Tibial artery (tissue), 4 donors: Measurements from ENCODE around the gene NAPB.

Experiments
- DNase-seq, 2 donors: peaks; one replicate each; pipeline ENCODE4 v3.0.0-alpha.2; 2019
- H3K27ac ChIP-seq, 2 donors: fragments of 200-600 bp; sonication (generic) in 1 of 2; 1 replicate in 1 of 2; 2 replicates in 1 of 2; pipeline ENCODE4 v1.5.1; 2018 to 2019; ENCODE audit warnings: mild to moderate bottlenecking in 1 of 2
- H3K27me3 ChIP-seq, 2 donors: fragments of 200-600 bp; sonication (generic) in 1 of 2; one replicate each; pipeline versions ENCODE4 v1.5.1 to v1.6.0; 2016 to 2019
- H3K36me3 ChIP-seq, 3 donors: fragments of 200-600 bp; sonication (generic) in 2 of 3; one replicate each; pipeline ENCODE4 v1.5.1; 2016 to 2019; ENCODE audit warnings: mild to moderate bottlenecking in 2 of 3
- H3K4me1 ChIP-seq, 4 donors: fragments of 200-600 bp; sonication (generic) in 2 of 4; 1 replicate in 3 of 4; 2 replicates in 1 of 4; pipeline ENCODE4 v1.5.1; 2016 to 2019
- H3K4me3 ChIP-seq, 2 donors: fragments of 200-600 bp; sonication (generic) in 1 of 2; 1 replicate in 1 of 2; 2 replicates in 1 of 2; pipeline ENCODE4 v1.5.1; 2018 to 2019; ENCODE audit warnings: mild to moderate bottlenecking in 2 of 2
- H3K9me3 ChIP-seq, 3 donors: fragments of 200-600 bp; sonication (generic) in 1 of 3; one replicate each; pipeline ENCODE4 v1.5.1; 2016 to 2019
- CTCF ChIP-seq, 2 experiments: fragments of 200-600 bp in 1 of 2; fragments of 450-650 bp in 1 of 2; IDR thresholded peaks; one replicate each; pipeline ENCODE4 v1.5.1; 2017 to 2019; ENCODE audit warnings: antibody characterized with exemption in 2 of 2, mild to moderate bottlenecking in 1 of 2, moderate library complexity in 1 of 2
- intact Hi-C: fragments of 100-400 bp; cut with DNase I; formaldehyde crosslinking; loops from one replicate; pipeline ENCODE4 v1.15.0; 2023; ENCODE audit warnings: low total_unique reads

The NAPB gene

DNA sequence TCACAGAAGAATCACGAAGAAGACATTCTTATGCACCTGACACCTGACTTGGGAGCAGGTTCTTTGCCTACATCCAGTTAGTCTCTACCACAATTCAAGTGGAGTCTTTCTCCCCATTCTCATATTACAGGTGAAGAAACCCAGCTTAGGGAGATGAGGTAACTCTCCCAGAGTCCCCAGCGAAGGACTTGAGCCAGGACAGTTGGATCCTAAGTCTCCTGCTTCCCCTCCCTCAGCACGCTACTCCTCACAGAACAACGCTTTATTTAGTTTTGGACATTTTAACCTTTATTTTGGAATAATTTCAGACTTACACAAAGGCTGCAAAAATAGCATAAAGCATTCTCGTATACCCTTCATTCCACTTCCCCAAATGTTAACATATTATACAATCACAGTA lies 17.4 kb upstream of the NAPB start:
- H3K27me3 ChIP-seq = peaks cover 0 to 2% of the 10 kb centered on the region in 2 donors
- no peak overlapping the region for H3K4me3 ChIP-seq
- intact Hi-C loops = no loop called here
- no peaks in the 10 kb centered on the region for H3K9me3 ChIP-seq
- H3K27ac ChIP-seq = no peak overlapping the region
- peaks cover 0 to 4% (median 2%) of the 10 kb centered on the region in 4 donors for H3K4me1 ChIP-seq
- no peak for TF ChIP-seq CTCF (IDR thresholded peaks at IDR 0.05)
- DNase-seq = no peak
- no peaks in the 10 kb centered on the region for H3K36me3 ChIP-seq

- intact Hi-C loops = no loop called here
- Histone ChIP-seq H3K36me3 (no peaks in the 10 kb centered on the region), H3K27ac (no peak overlapping the region), H3K9me3 (no peaks in the 10 kb centered on the region), H3K4me3 (no peak overlapping the region), H3K27me3 (peaks cover 0 to 2% of the 10 kb centered on the region in 2 donors), H3K4me1 (peaks cover 0 to 4% (median 2%) of the 10 kb centered on the region in 4 donors)
- DNase-seq = no peak
- TF ChIP-seq CTCF (IDR thresholded peaks at IDR 0.05) = no peak
Measured at GRCh38 chr20:23437126-23437899, 16.0 kb upstream of the NAPB start.

- H3K27me3 ChIP-seq = no peaks in the 10 kb centered on the region
- no peak for DNase-seq
- no peaks in the 10 kb centered on the region for H3K9me3 ChIP-seq
- no peak overlapping the region for H3K4me3 ChIP-seq
- no peaks in the 10 kb centered on the region for H3K36me3 ChIP-seq
- H3K4me1 ChIP-seq = peaks cover 0 to 4% (median 2%) of the 10 kb centered on the region in 4 donors
- H3K27ac ChIP-seq = no peak overlapping the region
- intact Hi-C loops = no loop called here
- no peak for TF ChIP-seq CTCF (IDR thresholded peaks at IDR 0.05)
Measured at GRCh38 chr20:23436681-23437080, 15.4 kb upstream of the NAPB start.

DNA sequence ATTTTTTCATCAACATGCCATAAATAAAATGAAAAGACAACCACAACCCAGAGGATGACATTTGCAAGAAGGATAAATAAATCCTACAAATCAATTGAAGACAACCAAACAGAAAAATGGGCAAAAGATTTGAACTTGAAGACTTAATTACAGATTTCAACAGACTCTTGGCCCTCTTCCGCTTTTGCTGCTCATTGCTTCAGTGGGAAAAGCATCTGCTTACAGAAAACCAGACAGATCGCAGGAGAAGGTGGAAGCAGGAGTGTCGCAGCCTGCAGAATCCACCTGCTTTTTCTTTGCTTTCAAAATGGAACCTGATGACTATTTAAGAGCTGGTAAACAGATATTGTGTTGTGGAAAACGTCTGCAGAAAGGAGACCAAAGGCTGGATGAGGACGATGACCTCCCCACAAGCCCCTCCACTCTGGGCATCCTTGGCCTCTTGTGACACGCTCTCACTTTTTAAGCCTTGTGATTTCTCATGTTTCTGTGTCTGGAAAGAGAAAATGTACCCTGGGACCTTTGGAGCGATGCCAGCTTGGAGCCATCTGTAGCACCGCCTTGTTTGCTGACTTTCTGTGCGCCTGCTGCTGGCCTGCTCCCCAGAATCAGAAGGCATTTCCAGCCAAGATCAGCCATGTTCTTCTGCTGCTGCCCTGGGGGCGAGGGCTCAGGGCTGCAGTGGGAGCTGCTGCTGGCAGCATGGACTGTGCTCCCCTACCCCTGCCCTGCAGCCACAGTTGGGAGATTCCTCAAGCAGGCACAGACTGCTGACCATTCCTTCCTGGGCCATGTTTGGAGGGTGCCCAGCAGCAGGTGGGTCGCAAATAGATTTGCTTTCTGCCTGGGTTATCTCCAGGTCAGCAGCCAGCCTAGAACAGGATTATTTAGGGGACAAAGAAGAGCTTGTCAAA lies 14.6 kb upstream of the NAPB start:
- Histone ChIP-seq H3K4me3 (peak overlapping the region in 1 of 2 donors; percentile 7), H3K27me3 (no peaks in the 10 kb centered on the region), H3K4me1 (peaks cover 0 to 4% (median 2%) of the 10 kb centered on the region in 4 donors), H3K36me3 (no peaks in the 10 kb centered on the region), H3K9me3 (no peaks in the 10 kb centered on the region), H3K27ac (no peak overlapping the region)
- intact Hi-C loops = no loop called here
- DNase-seq = peak in 1 of 2 donors; percentile 67
- no peak for TF ChIP-seq CTCF (IDR thresholded peaks at IDR 0.05)

DNA sequence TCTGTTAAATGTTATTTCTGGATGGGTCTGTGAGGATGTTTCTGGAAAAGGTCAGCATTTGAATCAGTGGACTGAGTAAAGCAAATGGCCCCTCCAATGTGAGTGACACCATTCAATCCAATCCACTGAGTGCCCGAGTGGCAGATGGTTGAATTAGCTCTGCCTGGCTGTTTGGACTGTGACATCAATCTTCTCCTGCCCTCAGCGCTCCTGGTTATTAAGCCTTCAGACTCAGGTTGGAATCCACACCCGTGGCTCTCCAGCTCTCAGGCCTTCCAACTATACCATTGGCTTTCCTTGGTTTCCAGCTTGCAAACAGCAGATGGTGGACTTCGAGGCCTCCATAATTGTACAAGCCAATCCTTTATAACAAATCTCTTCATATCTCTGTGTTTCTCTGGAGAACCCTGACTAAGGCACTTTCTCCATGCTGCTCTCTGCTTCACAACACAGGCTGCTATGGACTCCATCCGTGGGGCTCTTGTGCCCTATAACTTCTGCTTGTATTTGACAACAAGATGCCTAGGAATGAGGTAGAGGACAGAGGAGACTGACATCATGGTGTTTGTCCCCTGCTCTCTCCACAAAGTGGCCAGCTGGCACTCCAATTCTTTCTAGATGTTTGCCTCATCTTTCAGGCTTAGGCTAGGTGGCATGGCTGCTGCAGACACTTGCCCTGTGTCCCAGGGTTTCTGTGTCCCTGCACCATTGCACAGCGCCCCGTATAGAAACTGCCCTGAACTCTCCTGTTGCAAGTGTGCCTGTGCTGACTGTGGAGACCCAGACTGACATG lies 13.4 kb upstream of the NAPB start:
- no peaks in the 10 kb centered on the region for H3K36me3 ChIP-seq
- no peak for TF ChIP-seq CTCF (IDR thresholded peaks at IDR 0.05)
- no peaks in the 10 kb centered on the region for H3K9me3 ChIP-seq
- no peak for DNase-seq
- no peak overlapping the region for H3K27ac ChIP-seq
- no peaks in the 10 kb centered on the region for H3K27me3 ChIP-seq
- intact Hi-C loops = no loop called here
- H3K4me1 ChIP-seq = peaks cover 0 to 4% (median 2%) of the 10 kb centered on the region in 4 donors
- no peak overlapping the region for H3K4me3 ChIP-seq
